ENCODE measurements around the gene NANOS2. TPM values are rescaled to one million over a fixed set of nuclear protein-coding genes. Genes with fewer than 3 reads are reported as not detected.

The NANOS2 gene
- total RNA-seq, 1 experiment from 2014 or later: not detected

- H3K27me3 ChIP-seq (replicated peaks; ENCODE audit: insufficient read depth, low read depth, low read length, poor library complexity): peaks cover 53% of the 10 kb centered on the region
Observed at GRCh38 chr19:45940515-45940805, 25.9 kb upstream of the NANOS2 start.

GRCh38 chr19:45939792-45940514, 25.4 kb upstream of the NANOS2 start:
- ChIA-PET POLR2A (ENCODE audit: low non-redundant PET) (no interaction called here), CTCF (no interaction called here)
- TF ChIP-seq EZH2 (IDR thresholded peaks at IDR 0.05; ENCODE audit: borderline replicate concordance, low read depth, low read length, poor library complexity, severe bottlenecking) (no peak), CTCF (conservative IDR thresholded peaks at IDR 0.05; ENCODE audit: low read depth, low read length) (no peak)
- intact Hi-C loops (cut with micrococcal nuclease; ENCODE audit: unreplicated experiment): no loop called here
- Histone ChIP-seq H3K27me3 (replicated peaks; ENCODE audit: insufficient read depth, low read depth, low read length, poor library complexity) (peaks cover 57% of the 10 kb centered on the region), H3K9me3 (ENCODE audit: low read depth, low read length, poor library complexity, severe bottlenecking) (no peaks in the 10 kb centered on the region), H3K27ac (ENCODE audit: low read depth, low read length, poor library complexity, severe bottlenecking) (no peak overlapping the region), H3K36me3 (ENCODE audit: insufficient read depth, low read length, poor library complexity, severe bottlenecking) (no peaks in the 10 kb centered on the region), H3K4me3 (ENCODE audit: low read depth, low read length, poor library complexity, severe bottlenecking) (no peak overlapping the region), H3K4me1 (ENCODE audit: insufficient read depth, low read length, poor library complexity, severe bottlenecking) (no peaks in the 10 kb centered on the region)
- no peak for DNase-seq (ENCODE audit: low spot score)
- BruUV-seq (replicated peaks): no TSS peak

More at GRCh38 chr19:45940515-45940805, 25.9 kb upstream of the NANOS2 start:
- no peak for TF ChIP-seq CTCF (conservative IDR thresholded peaks at IDR 0.05; ENCODE audit: low read depth, low read length)
- no peak for TF ChIP-seq EZH2 (IDR thresholded peaks at IDR 0.05; ENCODE audit: borderline replicate concordance, low read depth, low read length, poor library complexity, severe bottlenecking)
- Histone ChIP-seq H3K9me3 (ENCODE audit: low read depth, low read length, poor library complexity, severe bottlenecking) (no peaks in the 10 kb centered on the region), H3K4me1 (ENCODE audit: insufficient read depth, low read length, poor library complexity, severe bottlenecking) (no peaks in the 10 kb centered on the region), H3K4me3 (ENCODE audit: low read depth, low read length, poor library complexity, severe bottlenecking) (no peak overlapping the region), H3K36me3 (ENCODE audit: insufficient read depth, low read length, poor library complexity, severe bottlenecking) (no peaks in the 10 kb centered on the region), H3K27ac (ENCODE audit: low read depth, low read length, poor library complexity, severe bottlenecking) (no peak overlapping the region)
- intact Hi-C loops (cut with micrococcal nuclease; ENCODE audit: unreplicated experiment): no loop called here
- ChIA-PET POLR2A (ENCODE audit: low non-redundant PET) (no interaction called here), CTCF (no interaction called here)
- no peak for DNase-seq (ENCODE audit: low spot score)
- BruUV-seq (replicated peaks): no TSS peak

- Histone ChIP-seq H3K36me3 (ENCODE audit: insufficient read depth, low read length, poor library complexity, severe bottlenecking) (no peaks in the 10 kb centered on the region), H3K27ac (ENCODE audit: low read depth, low read length, poor library complexity, severe bottlenecking) (no peak overlapping the region), H3K27me3 (replicated peaks; ENCODE audit: insufficient read depth, low read depth, low read length, poor library complexity) (peaks cover 54% of the 10 kb centered on the region), H3K9me3 (ENCODE audit: low read depth, low read length, poor library complexity, severe bottlenecking) (no peaks in the 10 kb centered on the region), H3K4me3 (ENCODE audit: low read depth, low read length, poor library complexity, severe bottlenecking) (no peak overlapping the region), H3K4me1 (ENCODE audit: insufficient read depth, low read length, poor library complexity, severe bottlenecking) (no peaks in the 10 kb centered on the region)
- TF ChIP-seq EZH2 (IDR thresholded peaks at IDR 0.05; ENCODE audit: borderline replicate concordance, low read depth, low read length, poor library complexity, severe bottlenecking) (no peak), CTCF (conservative IDR thresholded peaks at IDR 0.05; ENCODE audit: low read depth, low read length) (no peak)
- intact Hi-C loops (cut with micrococcal nuclease; ENCODE audit: unreplicated experiment): no loop called here
- ChIA-PET CTCF (no interaction called here), POLR2A (ENCODE audit: low non-redundant PET) (no interaction called here)
- no TSS peak for BruUV-seq (replicated peaks)
- no peak for DNase-seq (ENCODE audit: low spot score)
Observed at GRCh38 chr19:45938733-45939319, 24.2 kb upstream of the NANOS2 start.

All from A673 (cell line).